ENCODE results near the gene NELFA.

Gene NELFA

GRCh38 chr4:1982124-1983052 lies 26.4 kb downstream of the NELFA start:
- DNase-seq (ENCODE audit: low read depth in 2 of 2): no peak

GRCh38 chr4:1981251-1982058 lies 27.3 kb downstream of the NELFA start:
- DNase-seq (ENCODE audit: low read depth in 2 of 2): no peak

DNA sequence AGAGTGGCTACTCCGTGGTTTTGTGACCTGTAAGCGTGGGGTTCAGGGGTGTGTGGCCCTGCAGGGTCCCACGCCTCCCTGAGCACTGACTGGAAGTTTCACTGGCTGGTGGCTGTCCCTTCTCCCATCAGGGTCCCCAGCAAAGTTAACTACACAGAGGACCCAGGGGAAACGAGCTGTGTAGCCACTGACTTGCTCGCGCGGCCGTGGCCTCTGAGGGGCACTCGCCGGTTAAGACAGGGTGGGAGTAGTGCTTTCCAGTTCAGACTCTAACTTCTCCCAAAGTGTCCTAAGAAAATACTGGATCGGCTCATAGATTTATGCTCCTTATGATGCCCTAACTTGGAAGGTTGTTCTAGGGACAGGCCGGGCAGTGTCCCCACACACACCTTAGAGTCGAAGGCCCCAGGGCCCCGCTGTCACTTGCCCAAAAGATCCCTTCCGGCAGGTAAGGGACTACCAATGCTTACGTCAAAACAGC lies 28.2 kb downstream of the NELFA start:
- no peak for DNase-seq (ENCODE audit: low read depth in 2 of 2)

- DNase-seq (ENCODE audit: low read depth in 2 of 2): no peak
These were observed 29.1 kb downstream of the NELFA start for GRCh38 chr4:1979477-1980196.

DNA sequence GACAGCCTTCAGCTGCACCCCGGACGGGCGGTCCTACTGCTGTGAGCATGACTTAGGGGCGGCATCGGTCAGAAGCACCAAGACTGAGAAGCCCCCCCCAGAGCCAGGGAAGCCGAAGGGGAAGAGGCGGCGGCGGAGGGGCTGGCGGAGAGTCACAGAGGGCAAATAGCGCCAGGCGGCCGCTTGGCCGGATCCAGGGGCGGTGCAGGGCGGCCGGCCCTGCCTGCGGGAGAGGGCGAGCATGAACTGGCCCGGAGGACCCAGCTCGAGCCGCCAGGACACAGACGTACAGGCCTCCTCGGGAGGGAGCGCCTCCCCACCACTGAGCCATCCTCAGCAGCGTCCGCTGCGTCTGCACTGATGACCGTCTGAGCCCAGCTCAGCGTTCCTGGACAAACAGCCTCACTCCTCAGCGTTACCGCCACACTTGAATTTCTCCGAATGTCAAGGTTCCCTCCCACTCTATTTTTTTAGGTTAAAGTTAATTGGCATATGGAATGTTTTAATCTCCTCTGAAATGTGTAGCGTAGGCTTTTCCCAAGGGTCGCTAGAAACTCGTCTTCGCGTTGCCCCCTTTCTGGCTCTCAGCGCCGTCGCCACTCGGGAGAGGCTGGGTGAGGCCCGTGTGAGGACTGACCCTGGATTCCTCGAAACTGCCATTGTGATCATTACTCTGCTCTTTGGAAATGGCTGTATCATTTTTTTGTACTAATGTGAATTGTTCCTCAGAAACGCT lies 29.9 kb downstream of the NELFA start:
- no peak for DNase-seq (ENCODE audit: low read depth in 2 of 2)

DNA sequence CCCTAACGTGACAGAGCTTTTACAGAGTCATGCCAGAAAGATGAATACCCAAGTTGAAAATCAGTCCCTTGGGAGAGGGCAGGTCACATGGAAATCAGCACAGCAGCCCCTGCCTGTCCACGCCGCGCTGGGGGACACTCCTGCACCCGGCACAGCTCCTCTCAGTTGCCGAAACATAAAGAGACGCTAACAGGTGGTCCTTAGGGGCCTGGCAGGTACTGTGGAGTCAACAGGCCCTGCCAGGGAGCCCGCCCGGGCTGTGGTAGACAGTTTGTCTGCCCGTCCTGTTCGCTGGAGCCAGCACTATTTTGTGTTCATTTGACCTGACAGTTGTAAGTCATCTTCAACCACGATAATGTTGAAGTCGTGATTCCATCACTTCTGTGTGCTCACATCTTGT lies 30.5 kb downstream of the NELFA start:
- no peak for DNase-seq (ENCODE audit: low read depth in 2 of 2)

DNA sequence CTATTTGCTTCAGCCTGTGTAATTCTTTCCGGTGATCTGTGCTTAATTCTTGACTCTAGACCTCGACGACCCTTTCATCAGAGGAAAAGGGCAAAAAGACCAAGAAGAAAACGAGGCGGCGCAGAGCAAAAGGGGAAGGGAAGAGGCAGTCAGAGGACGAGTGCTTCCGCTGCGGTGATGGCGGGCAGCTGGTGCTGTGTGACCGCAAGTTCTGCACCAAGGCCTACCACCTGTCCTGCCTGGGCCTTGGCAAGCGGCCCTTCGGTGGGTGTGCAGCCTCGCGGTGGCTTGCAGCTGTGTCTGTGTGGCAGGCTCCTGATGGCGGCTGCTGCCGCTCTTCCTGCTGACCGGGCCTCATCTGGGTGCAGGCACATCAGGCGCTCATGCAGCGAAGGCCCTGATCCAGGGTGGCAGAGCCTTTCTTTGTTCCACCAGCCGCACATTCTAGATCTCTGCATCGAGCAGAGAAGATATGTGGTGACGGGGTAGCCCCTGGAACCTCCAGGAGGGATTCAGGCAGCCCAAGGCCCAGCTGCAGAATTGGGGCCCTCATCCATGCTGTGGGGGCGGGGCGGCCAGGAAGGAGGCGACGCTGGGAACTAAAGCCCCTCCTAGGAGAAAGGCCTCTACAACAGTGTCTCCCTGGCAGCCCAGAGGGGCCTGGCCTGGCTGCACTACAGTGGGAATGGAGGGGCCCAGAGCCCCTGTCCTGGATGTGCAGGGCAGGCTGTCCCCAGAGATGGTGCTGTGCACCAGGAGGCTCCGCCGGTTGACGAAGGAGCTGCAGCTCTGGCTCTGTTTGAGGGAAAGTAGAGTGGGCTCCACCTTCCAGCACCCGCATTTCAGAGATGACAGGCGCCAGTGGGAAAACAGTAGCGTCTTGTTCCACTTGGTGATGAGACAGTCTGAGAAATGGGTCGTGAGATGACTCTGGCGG lies 32.1 kb downstream of the NELFA start:
- DNase-seq (ENCODE audit: low read depth in 2 of 2): no peak

DNA sequence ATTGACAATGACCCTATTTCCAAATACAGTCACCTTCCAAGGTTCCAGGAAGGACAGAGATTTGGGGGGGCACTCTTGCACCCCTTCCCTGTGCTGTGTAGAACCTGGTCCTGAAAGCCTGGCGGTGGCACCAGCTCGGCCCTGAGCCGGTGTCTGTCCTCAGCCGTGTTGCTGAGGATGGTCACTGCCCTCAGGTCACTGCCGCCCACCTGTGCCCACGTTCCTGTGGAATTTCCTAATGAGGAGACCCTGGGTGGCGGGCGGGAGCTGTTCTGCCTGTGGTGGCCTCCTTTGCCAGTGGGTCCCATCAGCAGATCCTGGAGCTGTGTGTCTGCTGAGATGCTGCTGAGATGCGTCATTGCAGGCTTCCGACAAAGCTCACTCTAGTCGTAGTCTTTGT lies 32.9 kb downstream of the NELFA start:
- DNase-seq (ENCODE audit: low read depth in 2 of 2): no peak

- DNase-seq (ENCODE audit: low read depth in 2 of 2): no peak
These were observed 33.4 kb downstream of the NELFA start for GRCh38 chr4:1975391-1975801.

- DNase-seq (ENCODE audit: low read depth in 2 of 2): no peak
These were observed 33.9 kb downstream of the NELFA start for GRCh38 chr4:1974840-1975239.

- DNase-seq (ENCODE audit: low read depth in 2 of 2): no peak
These were observed 35.1 kb downstream of the NELFA start for GRCh38 chr4:1973661-1974060.

GRCh38 chr4:1973218-1973617 lies 35.6 kb downstream of the NELFA start:
- DNase-seq (ENCODE audit: low read depth in 2 of 2): no peak

- DNase-seq (ENCODE audit: low read depth in 2 of 2): no peak
These were observed 36.4 kb downstream of the NELFA start for GRCh38 chr4:1972414-1972813.

DNA sequence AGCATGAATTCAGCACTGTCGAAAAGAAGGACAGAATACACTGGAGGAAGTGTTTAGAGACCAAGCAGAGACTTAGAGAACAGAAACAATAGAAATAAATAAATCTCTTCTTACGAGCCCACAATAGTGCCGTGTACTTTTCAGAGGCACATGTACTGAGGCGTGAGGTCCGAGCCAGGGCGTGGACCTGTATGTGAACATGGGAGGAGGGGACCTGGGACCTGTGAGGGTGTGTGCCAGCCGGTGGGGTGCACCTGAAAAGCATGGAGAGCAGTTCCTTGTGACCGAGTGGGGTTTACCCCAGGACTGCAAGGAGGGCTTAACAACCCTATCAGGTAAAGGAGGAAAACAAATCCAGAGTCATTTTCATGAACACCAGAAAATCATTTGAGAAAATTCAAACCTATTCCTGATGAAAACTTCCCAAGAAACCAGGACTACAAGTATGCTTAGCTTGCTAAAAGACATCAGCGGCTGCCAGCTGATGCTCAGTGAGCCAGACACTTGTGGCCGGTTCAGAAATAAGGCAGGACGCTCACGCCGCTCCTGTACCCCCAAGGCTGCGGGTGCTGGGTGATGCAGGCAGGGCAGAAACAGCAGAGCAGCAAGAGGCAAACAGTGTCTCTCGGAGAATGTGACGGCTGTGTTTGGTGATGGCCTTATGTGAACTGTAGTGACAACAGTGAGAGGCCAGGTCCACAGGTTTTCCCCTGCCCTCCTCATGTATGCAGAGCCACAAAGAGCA lies 37.1 kb downstream of the NELFA start:
- no peak for DNase-seq (ENCODE audit: low read depth in 2 of 2)

GRCh38 chr4:1970926-1971325 lies 37.8 kb downstream of the NELFA start:
- DNase-seq (ENCODE audit: low read depth in 2 of 2): no peak

GRCh38 chr4:1969928-1970723 lies 38.6 kb downstream of the NELFA start:
- DNase-seq (ENCODE audit: low read depth in 2 of 2): no peak

GRCh38 chr4:1968686-1969295 lies 40.0 kb downstream of the NELFA start:
- no peak for DNase-seq (ENCODE audit: low read depth in 2 of 2)

GRCh38 chr4:1967512-1968149 lies 41.1 kb downstream of the NELFA start:
- no peak for DNase-seq (ENCODE audit: low read depth in 2 of 2)
